ENCODE measurements around the gene ZNF416. TPM values are rescaled to one million over a fixed set of nuclear protein-coding genes. Genes with fewer than 3 reads are reported as not detected.
A peak's percentile ranks its signal among the peaks of the same experiment; 100 is the strongest.

The ZNF416 gene
- total RNA-seq, 1 experiment from 2014 or later, result 7.5 TPM

GRCh38 chr19:57572415-57572947 lies 6.2 kb downstream of the ZNF416 start:
- no peaks in the 10 kb centered on the region for H3K27me3 ChIP-seq
- H3K9me3 ChIP-seq (replicated peaks), result peaks cover 39% of the 10 kb centered on the region
- H3K36me3 ChIP-seq, result peaks cover 49% of the 10 kb centered on the region
- H3K4me1 ChIP-seq, result no peaks in the 10 kb centered on the region
- H3K27ac ChIP-seq, result no peak overlapping the region
- no peak overlapping the region for H3K4me3 ChIP-seq
- DNase-seq, result no peak

DNA sequence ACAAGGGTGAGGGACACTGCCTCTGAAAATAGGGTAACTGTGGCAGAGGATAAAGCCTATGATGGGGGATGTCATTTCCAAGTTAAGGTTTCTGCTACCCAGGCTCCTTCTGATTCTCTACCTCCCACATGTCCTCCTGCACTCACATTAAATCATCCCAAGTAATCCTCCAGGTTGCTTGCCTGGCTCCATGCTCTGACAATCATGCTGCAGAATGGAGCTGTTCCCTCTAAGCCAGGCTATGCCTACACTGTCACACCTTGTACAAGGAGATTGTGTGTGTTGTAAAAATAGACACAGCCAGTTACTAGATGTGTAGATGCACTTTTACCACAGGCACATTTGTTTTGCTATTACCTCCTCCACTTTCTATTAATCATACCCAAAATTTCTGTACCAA lies 8.0 kb downstream of the ZNF416 start:
- no peak for DNase-seq
- no peaks in the 10 kb centered on the region for H3K27me3 ChIP-seq
- H3K4me1 ChIP-seq, result no peaks in the 10 kb centered on the region
- peaks cover 43% of the 10 kb centered on the region for H3K36me3 ChIP-seq
- H3K27ac ChIP-seq, result no peak overlapping the region
- no peak overlapping the region for H3K4me3 ChIP-seq
- H3K9me3 ChIP-seq (replicated peaks), result peaks cover 48% of the 10 kb centered on the region

DNA sequence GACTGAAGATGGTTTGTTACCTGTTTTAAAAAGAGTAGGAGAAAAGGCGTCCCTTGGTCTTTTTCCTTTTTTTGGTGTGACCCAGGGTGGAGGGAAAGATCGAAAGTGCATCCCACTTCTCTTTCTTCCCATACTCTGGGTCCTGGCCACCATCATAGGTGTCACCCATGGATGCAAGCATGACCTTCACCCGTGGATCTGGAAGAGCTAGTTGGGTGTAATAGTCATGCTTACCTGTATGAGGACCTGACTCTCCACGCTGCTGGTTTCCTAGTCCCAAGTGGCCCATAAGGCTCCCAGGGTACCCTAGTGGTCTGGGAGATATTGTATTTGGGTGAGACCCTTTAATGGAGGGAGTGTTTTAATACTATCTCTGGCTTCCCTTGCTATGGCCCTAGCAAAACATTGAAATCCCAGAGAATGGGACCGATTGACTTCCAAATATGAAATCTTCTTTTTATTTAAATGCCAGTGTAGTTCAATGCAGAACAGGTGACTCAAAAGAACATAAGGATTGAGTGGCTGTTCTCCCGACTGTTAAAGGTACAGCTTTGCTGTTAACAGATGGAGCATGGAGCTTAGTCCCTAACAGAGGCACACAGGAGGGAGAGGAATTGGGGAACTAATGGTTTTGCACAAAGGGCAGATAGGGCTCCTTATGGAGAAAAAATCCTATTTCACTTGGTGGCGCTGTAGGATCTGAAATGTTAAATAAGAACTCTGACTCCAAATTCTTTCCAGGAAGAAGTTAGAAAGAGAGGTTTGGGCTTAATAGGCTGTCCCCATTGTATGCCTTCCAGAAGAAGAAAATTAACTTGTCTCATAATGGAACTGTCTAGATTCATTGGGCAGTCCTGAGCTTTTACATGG lies 12.1 kb downstream of the ZNF416 start:
- peak; percentile 29 to 57 for DNase-seq
- Histone ChIP-seq H3K36me3 (peaks cover 5% of the 10 kb centered on the region), H3K9me3 (replicated peaks) (peaks cover 32% of the 10 kb centered on the region), H3K4me3 (no peak overlapping the region), H3K4me1 (no peaks in the 10 kb centered on the region), H3K27ac (no peak overlapping the region), H3K27me3 (no peaks in the 10 kb centered on the region)

DNA sequence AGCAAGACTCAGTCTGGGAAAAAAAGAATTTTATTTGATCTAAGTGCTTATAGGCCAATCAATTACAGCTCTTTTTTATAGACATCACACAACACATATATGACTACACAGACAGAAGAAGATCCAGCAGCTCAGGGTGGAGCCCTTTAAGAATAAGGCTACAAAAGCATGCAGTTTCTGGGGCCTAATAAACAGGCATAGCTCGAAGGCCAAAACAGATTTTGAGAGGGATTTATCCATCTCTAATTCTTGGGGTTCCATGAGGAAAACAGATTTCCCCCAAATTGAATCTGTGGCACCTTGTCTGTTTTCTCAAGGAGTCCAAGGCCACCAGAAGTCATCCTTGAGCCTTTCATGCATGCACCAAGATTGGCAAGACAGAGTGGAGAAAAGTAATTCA lies 15.2 kb downstream of the ZNF416 start:
- H3K36me3 ChIP-seq, result no peaks in the 10 kb centered on the region; the same call in 1 of the 2 replicates
- DNase-seq, result no peak
- no peaks in the 10 kb centered on the region for H3K27me3 ChIP-seq
- no peak overlapping the region for H3K27ac ChIP-seq
- peaks cover 28% of the 10 kb centered on the region for H3K9me3 ChIP-seq (replicated peaks)
- H3K4me1 ChIP-seq, result no peaks in the 10 kb centered on the region
- no peak overlapping the region for H3K4me3 ChIP-seq

DNA sequence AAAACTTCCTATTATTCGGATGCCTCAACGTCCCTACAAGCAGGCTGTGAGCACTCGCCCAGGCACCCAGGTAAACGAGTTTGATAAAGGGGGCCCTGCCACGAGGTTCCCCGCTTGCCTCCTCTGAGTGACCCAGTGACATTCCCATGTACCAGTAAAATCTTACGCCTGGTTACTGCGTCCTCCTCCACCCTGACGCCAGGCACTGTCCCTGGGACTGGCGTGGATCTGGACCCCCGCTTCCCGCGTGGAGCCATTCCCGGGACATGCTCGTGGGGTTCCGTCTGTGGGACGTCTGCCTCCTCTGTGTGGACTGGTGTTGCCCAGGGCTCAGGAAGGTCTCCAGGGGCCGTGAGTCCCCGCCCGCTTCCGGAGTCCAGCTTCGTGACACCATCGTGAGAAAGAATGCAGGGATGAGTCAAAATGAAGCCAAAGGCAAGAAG lies 18.6 kb downstream of the ZNF416 start:
- Histone ChIP-seq H3K27ac (no peak overlapping the region), H3K9me3 (replicated peaks) (peaks cover 5% of the 10 kb centered on the region; the same call in 1 of the 2 replicates), H3K4me3 (peak overlapping the region; percentile 82), H3K27me3 (no peaks in the 10 kb centered on the region), H3K36me3 (peaks cover 16% of the 10 kb centered on the region), H3K4me1 (no peaks in the 10 kb centered on the region)
- DNase-seq, result no peak

GRCh38 chr19:57559404-57560025 lies 19.2 kb downstream of the ZNF416 start, which contains the start of gene ZNF550:
Gene ZNF550 (minus strand): TSS chr19:57559863. CDS start chr19:57559682, 181 bp downstream.
- Histone ChIP-seq H3K4me1 (no peaks in the 10 kb centered on the region), H3K4me3 (peak within 1 kb of the TSS; percentile 82), H3K27me3 (no peaks in the 10 kb centered on the region), H3K36me3 (peaks cover 22% of the 10 kb centered on the region), H3K9me3 (replicated peaks) (peaks cover 8% of the 10 kb centered on the region; the same call in 1 of the 2 replicates), H3K27ac (peak within 1 kb of the TSS; percentile 67)
- peak; percentile 90 to 91 for DNase-seq

- peaks cover 27% of the 10 kb centered on the region for H3K36me3 ChIP-seq
- DNase-seq, result peak; percentile 24 to 33
- H3K27ac ChIP-seq, result peak overlapping the region; percentile 67
- peak overlapping the region; percentile 82 for H3K4me3 ChIP-seq
- H3K9me3 ChIP-seq (replicated peaks), result peaks cover 8% of the 10 kb centered on the region; the same call in 1 of the 2 replicates
- no peaks in the 10 kb centered on the region for H3K27me3 ChIP-seq
- no peaks in the 10 kb centered on the region for H3K4me1 ChIP-seq
Measured at GRCh38 chr19:57559008-57559403, 19.7 kb downstream of the ZNF416 start.

- H3K9me3 ChIP-seq (replicated peaks), result peaks cover 5% of the 10 kb centered on the region; the same call in 1 of the 2 replicates
- H3K27me3 ChIP-seq, result no peaks in the 10 kb centered on the region
- H3K4me3 ChIP-seq, result peak overlapping the region; percentile 82
- no peak for DNase-seq
- H3K4me1 ChIP-seq, result no peaks in the 10 kb centered on the region
- peaks cover 32% of the 10 kb centered on the region for H3K36me3 ChIP-seq
- H3K27ac ChIP-seq, result no peak overlapping the region
Measured at GRCh38 chr19:57558525-57558924, 20.2 kb downstream of the ZNF416 start.

GRCh38 chr19:57557659-57558058 lies 21.1 kb downstream of the ZNF416 start:
- Histone ChIP-seq H3K4me1 (no peaks in the 10 kb centered on the region), H3K27ac (no peak overlapping the region), H3K9me3 (replicated peaks) (peaks cover 4% of the 10 kb centered on the region; the same call in 1 of the 2 replicates), H3K36me3 (peaks cover 41% of the 10 kb centered on the region), H3K27me3 (no peaks in the 10 kb centered on the region), H3K4me3 (no peak overlapping the region)
- DNase-seq, result no peak

- no peak for DNase-seq
- H3K27ac ChIP-seq, result no peak overlapping the region
- H3K9me3 ChIP-seq (replicated peaks), result peaks cover 4% of the 10 kb centered on the region; the same call in 1 of the 2 replicates
- H3K27me3 ChIP-seq, result no peaks in the 10 kb centered on the region
- no peaks in the 10 kb centered on the region for H3K4me1 ChIP-seq
- peaks cover 90% of the 10 kb centered on the region for H3K36me3 ChIP-seq
- no peak overlapping the region for H3K4me3 ChIP-seq
Measured at GRCh38 chr19:57552432-57552831, 26.3 kb downstream of the ZNF416 start.

DNA sequence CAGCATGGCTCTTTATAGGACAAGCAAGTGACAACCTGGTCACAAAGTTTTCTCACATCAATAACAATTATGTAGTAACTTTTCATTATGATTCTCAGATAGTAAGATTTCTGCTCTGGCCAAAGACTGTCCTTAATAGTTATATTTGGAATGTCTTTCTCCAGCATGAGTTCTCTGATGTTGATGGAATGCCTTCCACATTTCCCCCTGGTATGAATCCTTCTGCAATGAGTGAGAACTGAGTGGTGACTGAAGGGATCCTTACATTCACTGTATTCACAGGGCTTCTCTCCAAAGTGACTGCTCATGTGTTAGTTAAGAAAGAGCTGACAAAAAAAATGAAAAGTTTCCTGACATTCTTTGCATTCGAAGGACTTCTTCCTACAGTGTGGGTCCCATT lies 32.2 kb downstream of the ZNF416 start:
- Histone ChIP-seq H3K4me1 (no peaks in the 10 kb centered on the region), H3K27ac (no peak overlapping the region), H3K27me3 (no peaks in the 10 kb centered on the region), H3K9me3 (replicated peaks) (peaks cover 35% of the 10 kb centered on the region), H3K4me3 (no peak overlapping the region), H3K36me3 (peaks cover 97% of the 10 kb centered on the region)
- DNase-seq, result no peak

GRCh38 chr19:57537953-57538547 lies 40.7 kb downstream of the ZNF416 start:
- H3K27ac ChIP-seq, result no peak overlapping the region
- H3K27me3 ChIP-seq, result no peaks in the 10 kb centered on the region
- peaks cover 51% of the 10 kb centered on the region for H3K9me3 ChIP-seq (replicated peaks)
- peaks cover 81% of the 10 kb centered on the region for H3K36me3 ChIP-seq
- DNase-seq, result peak in 1 of 2 experiments; percentile 9
- H3K4me3 ChIP-seq, result no peak overlapping the region
- no peaks in the 10 kb centered on the region for H3K4me1 ChIP-seq

GRCh38 chr19:57527136-57527881 lies 51.4 kb downstream of the ZNF416 start, which contains the start of gene ZNF549:
Gene ZNF549 (plus strand): TSS chr19:57527356. CDS start chr19:57527574, 218 bp downstream.
- Histone ChIP-seq H3K9me3 (replicated peaks) (peaks cover 6% of the 10 kb centered on the region; the same call in 1 of the 2 replicates), H3K4me1 (no peaks in the 10 kb centered on the region), H3K27me3 (no peaks in the 10 kb centered on the region), H3K4me3 (peak within 1 kb of the TSS; percentile 81), H3K27ac (peak within 1 kb of the TSS; percentile 33; the same call in 1 of the 2 replicates), H3K36me3 (peaks cover 13% of the 10 kb centered on the region)
- peak; percentile 92 to 95 for DNase-seq

All from SJCRH30 (cell line).